HepG2 (cell line): ENCODE measurements around the gene FKBP10. TPM values are rescaled to one million over a fixed set of nuclear protein-coding genes. Genes with fewer than 3 reads are reported as not detected.
A peak's percentile ranks its signal among the peaks of the same experiment; 100 is the strongest.

Experiments
- ATM ChIP-seq: fragments of 450-650 bp; IDR thresholded peaks from 2 replicates; pipeline ENCODE4 v1.7.1; 2017; ENCODE audit warnings: mild to moderate bottlenecking, borderline replicate concordance
- BHLHE40 ChIP-seq: IDR thresholded peaks from 2 replicates; pipeline ENCODE4 v1.6.1; 2011; ENCODE audit warnings: low read length, improper control_type of control experiment
- GTF3A ChIP-seq: sonication (generic); formaldehyde crosslinking; conservative IDR thresholded peaks from 2 replicates; pipeline ENCODE4 v1.4.0; 2020; ENCODE audit warnings: mild to moderate bottlenecking, missing genetic modification reagents
- KDM6A ChIP-seq: IDR thresholded peaks from 2 replicates; pipeline ENCODE4 v1.6.1; 2016; ENCODE audit warnings: low read depth
- MNT ChIP-seq: fragments of 450-650 bp; IDR thresholded peaks from 2 replicates; pipeline ENCODE4 v1.6.1; 2016
- MTF1 ChIP-seq: sonication (generic); formaldehyde crosslinking; IDR thresholded peaks from 2 replicates; pipeline ENCODE4 v1.5.0; 2020; ENCODE audit warnings: missing genetic modification reagents
- NFKBIZ ChIP-seq: IDR thresholded peaks from 2 replicates; pipeline ENCODE4 v1.6.1; 2018; ENCODE audit warnings: missing genetic modification reagents, missing compliant biosample characterization
- PAF1 ChIP-seq: IDR thresholded peaks from 2 replicates; pipeline ENCODE4 v1.6.1; 2016; ENCODE audit warnings: missing genetic modification reagents, missing compliant biosample characterization
- PHB2 ChIP-seq: fragments of 450-650 bp; IDR thresholded peaks from 2 replicates; pipeline ENCODE4 v1.6.1; 2018; ENCODE audit not compliant: partially characterized antibody
- SNAPC5 ChIP-seq: sonication (generic); formaldehyde crosslinking; IDR thresholded peaks from 2 replicates; pipeline ENCODE4 v1.8.1; 2023; ENCODE audit warnings: mild to moderate bottlenecking, missing genetic modification reagents, borderline replicate concordance
- SPEN ChIP-seq: sonication (generic); formaldehyde crosslinking; IDR thresholded peaks from 2 replicates; pipeline ENCODE4 v1.5.1; 2020; ENCODE audit warnings: low read depth, mild to moderate bottlenecking, missing genetic modification reagents
- ZBTB20 ChIP-seq: sonication (generic); formaldehyde crosslinking; IDR thresholded peaks from 2 replicates; pipeline ENCODE4 v1.8.1; 2023; ENCODE audit warnings: missing genetic modification reagents, low read depth, mild to moderate bottlenecking, borderline replicate concordance
- ZEB1 ChIP-seq: IDR thresholded peaks from 2 replicates; pipeline ENCODE4 v1.6.1; 2012; ENCODE audit warnings: mild to moderate bottlenecking, low read depth, inconsistent platforms; ENCODE audit not compliant: insufficient replicate concordance
- ZNF260 ChIP-seq: sonication (generic); formaldehyde crosslinking; IDR thresholded peaks from 2 replicates; pipeline ENCODE4 v1.4.0; 2020; ENCODE audit warnings: missing genetic modification reagents, low read depth, mild to moderate bottlenecking, borderline replicate concordance
- ZNF318 ChIP-seq: sonication (generic); formaldehyde crosslinking; IDR thresholded peaks from 2 replicates; pipeline ENCODE4 v1.4.0; 2020; ENCODE audit warnings: mild to moderate bottlenecking, missing genetic modification reagents
- ZNF331 ChIP-seq: sonication (generic); formaldehyde crosslinking; IDR thresholded peaks from 2 replicates; pipeline ENCODE4 v1.4.0; 2020; ENCODE audit warnings: missing genetic modification reagents
- ZNF616 ChIP-seq: sonication (generic); formaldehyde crosslinking; IDR thresholded peaks from 2 replicates; pipeline ENCODE4 v1.5.0; 2020; ENCODE audit warnings: low read depth, mild to moderate bottlenecking, missing genetic modification reagents
- polyA plus RNA-seq, 8 experiments: library from polyadenylated mRNA; depleted of rRNA in 3 of 8; stranded (reverse) in 7 of 8; unstranded in 1 of 8; fragments of >200 nt; fragmentation: Illumina TruSeq in 4 of 8; extraction: Trizol in 4 of 8; gene quantifications; 2 replicates each; pipeline versions ENCODE4 v1.2.1 to v1.2.3, GENCODE V29; 2011 to 2016; ENCODE audit warnings: low read depth in 4 of 8, missing spikeins in 1 of 8, mixed read lengths in 1 of 8; ENCODE audit not compliant: insufficient read depth in 1 of 8
- total RNA-seq, 5 experiments: library from RNA; depleted of rRNA; stranded (reverse); fragments of >200 nt; fragmentation: Illumina TruSeq; extraction: Trizol; gene quantifications; 2 replicates each; pipeline ENCODE4 v1.2.3, GENCODE V29; 2016; ENCODE audit warnings: low read depth in 1 of 5

Gene FKBP10
- total and polyA plus RNA-seq, 2 of the 13 experiments (the other 11 are each of a cell fraction or from before 2014, with no cell fraction given), result 149 to 573 TPM

- TF ChIP-seq NFKBIZ (CRISPR knock-in tag) (no peak), ZNF331 (CRISPR knock-in tag) (no peak), PHB2 (no peak), SPEN (CRISPR knock-in tag) (no peak), ATM (no peak), KDM6A (CRISPR knock-in tag) (no peak), ZNF318 (no peak), BHLHE40 (no peak), GTF3A (CRISPR knock-in tag) (no peak), MNT (no peak), MTF1 (CRISPR knock-in tag) (no peak), SNAPC5 (no peak), ZNF260 (no peak), ZEB1 (peak; percentile 23), PAF1 (CRISPR knock-in tag) (no peak), ZNF616 (CRISPR knock-in tag) (no peak), ZBTB20 (CRISPR knock-in tag) (no peak)
These were observed 9.7 kb downstream of the FKBP10 start (continued) for GRCh38 chr17:41822216-41823140.
